Measurements from ENCODE around the gene DDI2. TPM values are rescaled to one million over a fixed set of nuclear protein-coding genes. Genes with fewer than 3 reads are reported as not detected.
A peak's percentile ranks its signal among the peaks of the same experiment; 100 is the strongest.

DDI2 gene
- total RNA-seq, 4 donors from 2014 or later, result 41.7 to 79.8 (median 61.8) TPM

- H3K36me3 ChIP-seq, result no peaks in the 10 kb centered on the region
- 82 to 88% methylated on average over 7 of the region's 7 CpGs for WGBS, 2 donors
- TF ChIP-seq EP300 (IDR thresholded peaks at IDR 0.05), result no peak
- TF ChIP-seq POLR2A (IDR thresholded peaks at IDR 0.05), result no peak
- TF ChIP-seq CTCF (IDR thresholded peaks at IDR 0.05), result no peak
Measured at GRCh38 chr1:15609631-15610030, 7.6 kb upstream of the DDI2 start.

GRCh38 chr1:15610167-15610566, 7.1 kb upstream of the DDI2 start:
- Histone ChIP-seq H3K27ac (no peak overlapping the region), H3K4me1 (no peaks in the 10 kb centered on the region), H3K27me3 (no peaks in the 10 kb centered on the region), H3K9me3 (peaks cover 0 to 3% (median 0%) of the 10 kb centered on the region in 4 donors), H3K36me3 (no peaks in the 10 kb centered on the region), H3K4me3 (no peak overlapping the region)
- no peak for DNase-seq (ENCODE audit: low spot score in 2 of 2)
- TF ChIP-seq POLR2A (IDR thresholded peaks at IDR 0.05) (no peak), CTCF (IDR thresholded peaks at IDR 0.05) (no peak), EP300 (IDR thresholded peaks at IDR 0.05) (no peak)
- WGBS, 2 donors, result 63 to 67% methylated on average over 4 of the region's 4 CpGs

More at GRCh38 chr1:15609631-15610030, 7.6 kb upstream of the DDI2 start:
- Histone ChIP-seq H3K4me3 (no peak overlapping the region), H3K27me3 (no peaks in the 10 kb centered on the region), H3K9me3 (peaks cover 0 to 3% (median 0%) of the 10 kb centered on the region in 4 donors), H3K27ac (no peak overlapping the region), H3K4me1 (no peaks in the 10 kb centered on the region)
- no peak for DNase-seq (ENCODE audit: low spot score in 2 of 2)

- no peak for DNase-seq (ENCODE audit: low spot score in 2 of 2)
- H3K36me3 ChIP-seq, result no peaks in the 10 kb centered on the region
- TF ChIP-seq POLR2A (IDR thresholded peaks at IDR 0.05) (no peak), EP300 (IDR thresholded peaks at IDR 0.05) (no peak), CTCF (IDR thresholded peaks at IDR 0.05) (no peak)
- WGBS, 2 donors, result 24 to 25% methylated on average over 16 of the region's 16 CpGs
- no peaks in the 10 kb centered on the region for H3K27me3 ChIP-seq
- no peaks in the 10 kb centered on the region for H3K9me3 ChIP-seq
- H3K4me3 ChIP-seq, result peak overlapping the region; percentile 40 to 98 (median 85)
- peaks cover 0 to 42% (median 27%) of the 10 kb centered on the region in 4 donors for H3K4me1 ChIP-seq
- H3K27ac ChIP-seq, result peak overlapping the region; percentile 92 to 98 (median 95)
Measured at GRCh38 chr1:15616373-15617172, 685 bp upstream of the DDI2 start.

- peak overlapping the region; percentile 92 to 99 (median 97) for H3K27ac ChIP-seq
- 0% methylated on average over 8 of the region's 8 CpGs for WGBS, 2 donors
- no peaks in the 10 kb centered on the region for H3K36me3 ChIP-seq
- DNase-seq (ENCODE audit: low spot score in 2 of 2), result no peak
- H3K4me1 ChIP-seq, result peaks cover 0 to 58% (median 38%) of the 10 kb centered on the region in 4 donors
- TF ChIP-seq POLR2A (IDR thresholded peaks at IDR 0.05), result no peak
- TF ChIP-seq EP300 (IDR thresholded peaks at IDR 0.05), result no peak
- no peak for TF ChIP-seq CTCF (IDR thresholded peaks at IDR 0.05)
- peak overlapping the region; percentile 85 to 98 (median 89) for H3K4me3 ChIP-seq
- no peaks in the 10 kb centered on the region for H3K27me3 ChIP-seq
- H3K9me3 ChIP-seq, result no peaks in the 10 kb centered on the region
Measured at GRCh38 chr1:15618077-15618654, 908 bp downstream of the DDI2 start.

All from tibial nerve (tissue), 4 donors.